HG03378 (cell line): ENCODE data around the gene PCDH9.

Experiments
- ATAC-seq: cut with Tn5 transposase; IDR thresholded peaks from one replicate; pipeline ENCODE4 v1.9.1; 2021; ENCODE audit warnings: mild to moderate bottlenecking, moderate library complexity; ENCODE audit not compliant: unreplicated experiment

Gene PCDH9

DNA sequence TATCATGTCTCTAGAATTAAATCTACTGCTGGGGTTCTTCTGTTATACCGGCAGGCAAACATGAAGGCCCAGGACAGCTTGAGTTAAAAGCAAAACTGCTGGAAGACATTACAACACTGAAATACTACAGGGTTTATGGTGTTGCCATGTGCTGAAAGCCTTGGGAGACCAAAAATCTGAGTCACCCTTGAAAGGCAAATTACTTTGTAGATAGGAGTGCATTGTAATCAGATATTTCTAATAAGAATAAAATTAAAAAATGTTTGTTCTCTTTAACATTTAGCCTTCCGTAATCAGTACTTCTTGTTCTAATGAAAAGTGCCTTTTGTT, 181.3 kb downstream of the PCDH9 start:
- no peak for ATAC-seq

DNA sequence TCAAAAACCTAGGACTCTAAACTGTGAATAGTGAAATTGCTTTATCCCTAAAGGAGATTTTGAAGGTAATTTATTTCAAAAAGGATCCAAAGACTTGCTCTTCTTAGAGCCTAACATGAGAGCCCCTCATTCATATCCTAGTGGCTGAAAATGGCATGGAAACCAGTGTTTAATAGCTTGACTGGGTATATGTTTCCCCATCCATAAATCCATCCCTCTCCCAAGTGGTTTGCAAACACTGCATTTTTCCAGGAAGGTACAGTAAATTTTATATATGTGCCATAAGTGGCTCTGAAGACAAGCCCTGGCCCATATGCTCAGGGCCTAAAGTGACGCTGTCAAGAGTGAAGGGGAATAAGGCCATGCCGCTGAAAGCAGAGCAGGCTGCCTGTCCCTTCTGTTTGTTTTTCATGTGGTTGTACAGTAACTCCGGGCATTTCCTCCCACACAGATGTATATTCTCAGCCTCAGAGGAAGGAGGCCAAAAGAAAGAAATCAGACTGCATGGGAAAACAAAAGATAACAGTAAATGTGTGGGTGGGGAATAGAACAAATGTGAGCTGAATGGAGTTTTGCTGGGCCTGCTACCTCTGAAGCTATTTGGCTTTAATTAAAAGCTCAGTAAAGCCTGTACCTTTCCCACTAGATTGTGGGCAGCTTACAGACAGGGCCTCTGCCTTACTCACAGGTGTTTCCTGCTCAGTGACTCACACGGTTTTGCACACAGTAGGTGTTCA, 181.9 kb downstream of the PCDH9 start:
- ATAC-seq = peak; percentile 91

DNA sequence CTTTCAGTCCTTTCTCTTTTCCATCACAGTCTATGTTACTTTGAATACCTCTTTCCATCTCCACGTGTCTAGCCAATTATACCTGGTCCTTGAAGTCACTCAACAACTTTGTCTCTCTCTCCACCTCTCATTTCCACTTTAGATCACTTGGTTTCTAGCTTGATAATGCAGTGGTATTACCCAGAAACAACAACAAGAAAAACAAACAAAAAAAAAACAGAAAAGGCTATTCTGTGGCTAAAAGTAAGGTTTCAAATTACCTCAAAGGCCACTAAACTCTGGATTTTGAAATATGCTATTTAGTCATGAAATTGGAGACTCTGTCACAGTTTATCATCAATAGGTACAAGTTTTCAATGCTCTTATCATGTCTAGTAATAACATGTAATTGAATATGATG, 184.8 kb downstream of the PCDH9 start:
- no peak for ATAC-seq

DNA sequence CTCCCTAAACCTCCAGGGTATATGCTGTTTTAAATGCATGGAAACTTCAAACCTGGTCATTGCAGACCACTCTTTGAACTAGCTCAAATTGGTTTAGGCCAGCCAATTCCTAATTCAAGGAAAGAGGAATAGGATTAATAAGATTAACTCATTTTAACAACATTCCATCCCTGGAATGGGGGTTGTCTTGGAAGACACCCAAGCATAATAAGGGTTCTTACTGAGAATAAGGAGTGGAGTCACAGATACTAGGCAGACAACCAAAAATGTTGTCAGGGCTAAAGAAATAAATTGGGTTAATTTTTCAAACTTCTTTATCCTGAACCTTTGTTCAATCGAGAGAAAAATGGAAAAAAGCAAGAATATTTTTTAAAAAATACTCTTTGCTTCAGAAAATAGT, 186.2 kb downstream of the PCDH9 start:
- ATAC-seq = no peak

DNA sequence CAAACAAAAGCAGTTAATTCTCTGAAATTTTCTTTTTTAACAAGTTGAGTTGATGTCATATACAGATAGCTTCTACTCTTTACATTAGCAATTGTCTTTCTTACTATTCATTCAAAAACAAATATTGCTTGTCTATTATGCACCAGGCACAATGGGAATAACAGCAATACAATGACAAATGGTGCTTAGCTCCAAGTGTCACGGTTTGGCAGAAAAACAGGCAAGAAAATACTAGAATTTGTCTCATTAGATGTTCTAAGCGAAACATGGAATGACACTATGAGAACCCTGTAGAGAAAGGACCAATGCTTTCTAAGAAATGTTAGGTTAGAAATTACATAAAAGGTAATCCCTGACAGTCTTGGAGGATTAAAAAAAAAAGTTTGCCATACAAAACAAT, 187.6 kb downstream of the PCDH9 start:
- no peak for ATAC-seq

DNA sequence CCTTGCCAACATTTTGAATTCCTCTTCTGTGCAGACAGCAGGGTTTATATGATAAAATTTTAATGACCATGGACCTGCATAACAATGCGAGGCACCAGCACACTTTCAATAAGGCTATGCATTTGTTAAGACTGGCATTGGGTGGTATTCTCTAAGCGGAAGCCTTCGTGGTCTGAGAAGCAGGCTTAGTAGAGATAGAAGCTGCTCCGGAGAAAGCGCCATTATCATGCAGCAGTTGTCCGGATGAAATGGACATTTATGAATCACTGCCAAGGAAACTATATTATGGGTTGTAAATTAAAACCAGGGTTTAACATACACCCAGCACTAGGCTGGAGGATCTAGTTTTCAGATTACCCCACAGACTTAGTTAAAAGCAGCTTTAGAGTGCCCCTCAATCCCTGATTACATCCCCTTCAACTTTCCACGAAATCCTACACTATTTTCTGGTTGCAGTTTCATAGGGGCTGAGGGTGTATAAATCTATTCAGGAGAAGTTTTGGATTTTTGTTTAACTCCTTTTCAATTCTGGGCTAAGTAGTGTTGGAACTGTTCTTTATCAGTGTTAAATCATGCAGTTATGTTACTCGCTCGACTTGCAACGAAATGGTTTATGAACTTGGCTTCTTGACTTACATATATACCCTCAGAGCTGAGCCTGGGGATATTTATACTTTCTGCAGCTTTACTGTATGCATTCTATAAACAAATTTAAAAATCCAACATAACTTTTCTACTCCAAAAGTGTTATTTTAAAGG, 193.3 kb downstream of the PCDH9 start:
- no peak for ATAC-seq

DNA sequence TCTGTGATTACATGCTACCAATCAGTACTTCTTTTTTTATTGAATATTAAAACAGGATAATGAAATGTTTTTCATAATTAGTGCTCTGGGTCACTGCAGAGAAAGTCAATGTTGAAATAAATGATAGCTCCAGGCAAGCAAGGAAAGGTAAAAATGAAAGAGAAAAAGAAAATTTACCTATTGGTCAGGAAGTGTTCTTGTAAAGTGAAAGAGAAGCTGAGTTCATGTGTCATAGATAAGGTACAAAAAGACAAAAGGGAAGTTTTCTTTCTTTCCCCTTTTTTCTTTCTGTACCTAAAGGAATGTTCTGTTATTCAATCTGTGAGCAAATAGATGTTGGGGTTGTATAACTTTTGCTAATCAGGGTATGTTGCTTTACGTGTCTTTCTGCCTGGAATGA, 197.0 kb downstream of the PCDH9 start:
- no peak for ATAC-seq

DNA sequence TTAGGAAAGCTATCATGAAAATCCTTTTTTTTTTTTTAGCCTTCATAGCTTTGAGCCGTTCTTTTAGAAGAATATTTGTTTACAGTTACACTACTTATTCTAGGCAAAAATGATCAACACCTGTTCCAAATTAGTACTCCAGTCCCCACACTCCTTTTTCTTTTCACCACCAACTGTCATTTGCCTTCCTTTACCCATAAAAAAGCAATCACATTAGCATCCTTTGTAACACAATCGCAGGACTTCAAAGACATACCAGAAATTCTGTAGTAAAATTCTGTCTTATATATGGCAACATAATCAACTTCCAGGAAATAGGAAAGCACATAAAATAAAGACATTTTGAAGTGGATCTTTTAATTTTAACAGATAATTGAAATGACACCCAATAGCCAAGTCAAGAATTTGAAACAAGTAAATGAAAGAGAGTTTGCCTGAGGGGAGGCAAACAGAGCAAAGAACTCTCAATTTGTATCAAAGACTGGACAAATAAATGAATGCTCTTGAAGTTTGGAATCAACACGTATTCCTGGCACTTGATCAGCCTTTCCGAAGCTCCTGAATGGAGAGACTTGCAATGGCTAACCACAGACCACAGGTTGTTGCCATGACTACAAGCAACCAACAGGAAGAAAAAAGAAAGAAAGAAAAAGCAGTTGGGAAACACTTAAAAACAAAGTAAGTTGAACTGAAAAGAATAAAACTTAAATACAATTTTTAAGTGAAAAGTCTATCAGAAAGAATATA, 206.8 kb downstream of the PCDH9 start:
- no peak for ATAC-seq

DNA sequence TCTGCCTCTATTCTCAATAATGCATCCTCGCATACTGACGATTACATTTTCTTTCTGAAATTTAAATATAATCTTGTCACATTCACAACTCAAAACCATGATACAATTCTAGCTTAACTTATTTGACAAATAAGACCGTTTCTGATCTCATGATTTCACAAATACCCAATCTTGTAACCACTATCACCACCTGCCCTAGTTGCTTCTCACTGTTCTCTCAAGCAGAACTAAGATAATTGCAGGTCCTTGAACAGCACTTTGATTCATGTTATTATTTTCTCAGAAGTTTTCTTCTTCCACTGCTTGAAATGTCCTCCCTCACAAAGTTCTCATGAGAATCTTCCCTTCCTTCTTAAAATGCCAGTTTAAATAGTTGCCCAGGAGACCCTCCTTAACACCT, 211.4 kb downstream of the PCDH9 start:
- ATAC-seq = no peak

DNA sequence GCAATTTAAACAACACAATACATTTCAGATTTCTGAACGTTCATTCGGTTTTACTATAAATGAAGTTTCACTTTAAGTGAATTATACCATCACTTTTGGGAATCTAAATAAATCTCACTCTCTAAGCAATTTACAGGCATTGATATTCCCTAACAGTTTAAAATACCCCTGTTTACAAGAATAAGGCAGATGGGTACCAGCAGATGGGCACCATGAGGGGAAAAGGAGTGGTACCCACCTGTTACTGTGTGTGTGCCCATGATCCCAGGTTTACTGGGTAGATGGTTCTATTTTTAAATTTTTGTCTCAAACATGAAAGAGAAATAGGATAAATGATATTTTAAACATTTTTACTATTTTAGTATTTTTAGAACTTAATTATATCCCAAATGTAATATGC, 212.9 kb downstream of the PCDH9 start:
- no peak for ATAC-seq

DNA sequence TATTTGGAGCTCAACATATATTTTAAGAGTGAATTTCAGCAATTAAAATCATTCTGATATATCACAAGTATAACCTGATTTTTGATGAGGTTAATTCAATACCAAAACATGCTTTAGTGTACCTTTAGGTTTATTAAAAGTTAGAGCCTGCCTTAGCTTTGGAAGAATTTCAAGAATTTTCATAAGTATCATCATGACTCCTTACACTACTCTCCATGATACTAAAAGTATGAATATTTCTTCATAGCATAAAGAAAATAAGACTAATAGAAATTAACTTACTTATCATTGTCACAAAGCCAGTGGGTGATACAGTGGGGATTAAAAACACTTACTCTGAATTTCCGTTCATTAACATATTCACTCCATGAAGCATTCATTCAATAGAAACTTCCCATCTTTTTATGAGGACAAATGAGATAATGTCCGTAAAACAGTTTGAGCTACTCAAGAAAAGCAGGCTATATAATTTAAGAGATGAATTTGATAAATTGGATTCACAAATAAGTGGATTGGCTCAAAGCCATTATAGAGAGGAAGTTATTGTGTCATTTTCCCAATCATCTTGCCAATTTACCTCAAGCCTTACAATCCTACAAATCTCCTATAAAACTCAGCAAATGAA, 214.0 kb downstream of the PCDH9 start:
- no peak for ATAC-seq

DNA sequence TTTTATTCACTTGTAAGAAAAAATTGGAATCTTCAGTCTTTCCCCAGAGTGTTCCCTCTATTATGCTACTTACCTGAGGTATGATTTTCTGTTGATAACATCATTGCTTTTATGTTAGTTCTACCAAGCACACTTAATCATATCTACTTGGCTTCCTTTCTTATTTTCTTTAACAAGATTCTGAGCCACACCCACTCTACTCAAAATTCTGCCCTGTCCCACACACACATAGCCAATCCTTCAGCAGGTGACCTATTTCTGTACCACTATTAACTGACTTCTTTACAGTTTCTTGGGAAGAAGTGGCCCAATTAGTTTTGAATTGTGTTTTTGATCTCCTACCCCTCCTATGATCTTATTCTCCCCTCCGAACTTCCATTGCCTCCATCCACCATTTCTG, 215.7 kb downstream of the PCDH9 start:
- ATAC-seq = no peak

DNA sequence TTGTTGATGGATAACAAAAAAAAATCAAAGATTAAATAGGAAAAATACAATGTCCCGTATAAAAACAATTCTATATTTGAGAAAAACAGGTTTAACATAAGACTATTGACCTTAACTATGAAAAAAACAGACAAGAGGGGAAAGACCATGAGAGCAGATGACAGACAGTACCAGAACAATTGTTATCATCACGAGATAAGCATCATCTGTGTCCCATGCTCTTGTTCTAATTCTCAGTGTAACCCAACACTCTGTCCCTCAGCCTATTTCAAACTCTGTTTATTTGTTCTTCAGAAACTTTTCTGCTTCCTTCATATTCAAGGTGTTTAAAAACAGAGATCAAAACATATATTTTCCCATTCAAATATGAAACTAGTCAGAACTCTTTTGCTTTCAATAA, 216.4 kb downstream of the PCDH9 start:
- no peak for ATAC-seq

DNA sequence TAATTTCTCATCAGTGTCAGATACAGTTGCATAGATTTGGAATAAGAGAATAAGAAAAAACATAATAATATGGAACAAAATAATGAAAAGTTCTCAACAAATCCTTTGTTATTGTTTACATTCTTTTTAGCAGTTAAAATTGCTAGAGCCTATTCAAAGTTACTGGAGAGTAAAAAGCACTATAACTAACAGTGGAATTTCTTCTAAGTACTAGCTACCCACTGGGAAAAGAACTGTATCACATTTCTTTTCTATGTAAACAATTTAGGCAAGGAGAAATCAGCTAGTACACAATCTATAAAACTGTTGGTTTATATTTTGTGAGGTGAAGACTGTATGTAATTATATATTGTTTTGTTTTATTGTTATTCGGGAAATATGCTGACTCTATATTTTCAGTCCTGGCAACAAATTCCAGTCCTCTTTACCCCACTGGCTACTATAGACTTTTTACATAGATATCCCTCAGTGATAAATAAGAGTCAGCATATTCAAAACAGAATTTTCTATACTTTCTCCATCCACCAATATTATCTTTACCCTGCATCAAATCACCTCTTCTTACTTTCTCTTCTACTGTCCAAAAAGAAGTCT, 222.0 kb downstream of the PCDH9 start:
- no peak for ATAC-seq

DNA sequence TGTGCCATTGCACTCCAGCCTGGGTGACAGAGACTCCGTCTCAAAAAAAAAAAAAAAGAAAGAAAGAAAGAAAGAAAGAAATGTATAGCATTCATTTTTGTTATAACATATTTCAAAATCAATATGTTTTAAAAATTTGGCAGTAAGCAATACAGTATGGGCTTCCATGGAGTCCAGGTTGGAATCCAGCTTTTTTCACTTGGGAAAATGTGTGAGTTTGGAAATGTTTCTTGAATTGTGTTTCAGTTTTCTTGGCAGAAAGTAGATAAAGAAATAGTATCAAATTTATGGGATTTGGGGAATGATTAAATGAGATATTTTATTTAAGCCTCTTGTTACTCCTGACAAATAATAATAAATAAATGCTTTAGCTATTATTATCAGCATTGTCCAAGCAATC, 225.6 kb downstream of the PCDH9 start:
- no peak for ATAC-seq

DNA sequence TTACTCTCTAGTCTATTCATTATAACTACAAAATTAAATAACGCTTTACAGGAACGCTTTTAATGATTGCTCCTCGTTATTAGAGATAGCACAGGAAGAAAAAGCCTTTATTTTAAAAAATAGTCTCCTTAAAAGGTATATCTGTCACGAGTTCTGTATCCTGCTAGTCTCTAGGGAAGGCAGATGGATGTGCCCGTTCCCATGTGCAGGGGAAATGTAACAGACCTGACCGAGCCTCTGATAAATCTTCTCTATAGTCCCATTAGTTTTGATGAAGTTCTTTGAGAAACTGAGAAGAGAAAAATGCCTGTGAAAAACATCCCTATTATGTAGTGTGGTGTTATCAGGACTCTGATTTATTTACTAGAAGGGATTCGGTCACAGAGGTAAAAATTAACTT, 226.4 kb downstream of the PCDH9 start:
- ATAC-seq = no peak

DNA sequence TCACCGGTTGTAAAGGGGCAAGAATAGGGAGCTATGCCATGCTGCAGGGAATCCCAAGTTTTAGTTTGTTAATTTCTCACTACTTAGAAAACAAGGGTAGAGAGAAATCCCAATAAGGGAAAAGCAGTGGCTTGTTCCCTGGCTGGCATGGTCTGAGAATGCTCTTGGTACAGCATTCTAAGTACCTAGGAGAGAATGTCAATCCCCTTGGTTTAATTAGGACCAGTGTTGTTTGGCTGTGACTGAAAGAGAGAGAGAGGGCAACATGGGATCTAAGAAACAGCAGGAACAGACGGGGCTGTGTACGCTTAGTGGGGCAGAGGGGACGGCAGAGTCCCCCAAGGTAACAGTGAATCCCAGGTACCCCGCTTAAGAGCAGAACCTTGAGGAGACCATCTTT, 228.8 kb downstream of the PCDH9 start:
- ATAC-seq = no peak

DNA sequence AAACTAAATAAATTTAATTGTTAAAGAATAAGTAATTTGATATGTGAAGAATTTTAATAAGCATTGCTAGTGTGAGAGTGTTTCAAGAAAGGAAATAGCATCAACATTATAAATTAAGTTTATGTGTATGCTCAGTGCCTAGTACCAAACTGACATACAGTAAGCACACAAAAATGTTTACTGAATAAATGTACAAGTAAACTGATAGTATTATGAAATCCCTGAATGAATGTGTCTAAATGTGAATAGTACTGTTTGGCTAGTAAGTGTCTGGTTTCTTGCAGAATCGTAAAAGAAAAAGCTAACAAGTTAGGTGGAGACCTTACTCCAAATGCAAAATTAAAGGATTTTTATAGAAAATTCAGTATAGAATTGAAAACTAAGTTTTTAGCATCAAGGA, 233.6 kb downstream of the PCDH9 start:
- ATAC-seq = no peak

DNA sequence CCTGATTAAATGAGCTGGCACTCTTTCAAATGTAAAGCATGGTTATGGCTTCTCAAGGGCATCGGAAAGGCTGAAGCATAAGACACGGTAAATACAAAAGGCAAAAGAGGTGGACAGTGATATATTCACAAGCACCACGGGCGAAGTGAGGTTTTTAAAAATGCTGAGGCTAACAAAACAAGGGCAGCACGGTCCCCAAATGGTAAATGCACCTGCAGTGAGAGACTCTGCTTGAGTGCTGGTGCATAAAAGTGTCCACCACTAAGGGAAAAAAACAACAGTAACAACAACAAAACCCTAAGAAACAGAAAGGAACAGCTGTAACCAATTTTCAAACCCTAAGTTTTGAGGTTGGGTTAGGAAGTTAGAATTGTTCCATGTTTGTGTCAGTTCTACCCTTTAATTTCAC, 234.9 kb downstream of the PCDH9 start:
- ATAC-seq = peak; percentile 76

DNA sequence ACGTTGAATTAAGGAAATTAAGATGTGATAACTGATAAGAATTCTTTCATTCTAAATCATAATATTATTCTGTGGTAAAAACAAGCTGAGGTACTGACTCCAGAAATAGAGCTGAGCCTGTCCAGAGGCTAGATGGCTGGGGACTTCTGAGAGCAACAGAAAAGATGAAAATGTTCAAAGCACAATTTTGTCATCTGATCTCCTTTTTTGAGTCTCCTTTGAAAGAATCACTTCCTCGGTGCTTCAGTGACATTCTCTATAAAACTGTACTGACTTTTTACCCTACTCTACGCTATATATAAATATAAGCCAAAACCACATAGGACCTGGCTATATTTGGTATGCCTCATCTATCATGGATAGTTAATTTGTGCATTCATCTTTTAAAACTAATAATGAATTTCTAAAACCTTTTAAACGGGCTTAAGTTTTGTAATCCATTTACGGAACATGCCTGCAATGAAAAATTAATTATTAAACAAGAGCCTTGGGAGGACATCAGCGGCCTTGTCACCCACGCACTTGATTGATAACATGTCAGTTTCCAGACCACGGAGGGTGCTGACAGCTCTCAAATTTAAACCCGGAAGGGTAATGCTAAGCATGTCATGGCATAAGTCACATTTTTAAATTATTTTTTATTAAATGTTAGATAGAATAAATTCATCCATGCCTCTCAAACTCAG, 235.5 kb downstream of the PCDH9 start:
- ATAC-seq = peak; percentile 67

DNA sequence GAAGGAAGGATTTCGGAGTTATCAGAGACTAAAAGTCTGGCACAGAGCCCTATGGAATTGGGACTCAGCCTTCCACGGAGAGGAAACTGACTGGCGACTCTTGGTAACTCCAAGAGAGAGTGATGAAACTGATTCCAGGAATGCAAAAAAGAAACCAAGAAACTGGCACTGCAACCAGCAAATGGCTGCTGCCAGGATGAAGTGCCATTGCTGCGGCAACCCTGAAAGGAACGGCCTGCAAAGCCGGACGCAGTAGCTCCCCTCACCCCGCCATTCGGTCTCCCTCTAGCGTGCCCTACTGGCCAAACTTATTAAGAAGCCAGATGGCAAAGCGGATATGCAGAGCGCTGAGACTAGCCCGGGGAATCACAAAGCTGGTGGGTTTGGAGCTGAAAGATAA, 236.0 kb downstream of the PCDH9 start:
- ATAC-seq = peak; percentile 34
